WTC11 (cell line): Measurements from ENCODE around the gene PPFIBP2.

Source experiments
- CREB1 ChIP-seq: sonication (generic); formaldehyde crosslinking; IDR thresholded peaks from 2 replicates; pipeline ENCODE4 v1.8.0; 2023; ENCODE audit warnings: mild to moderate bottlenecking, missing genetic modification reagents
- ZNF317 ChIP-seq: sonication (generic); formaldehyde crosslinking; IDR thresholded peaks from 2 replicates; pipeline ENCODE4 v1.8.1; 2023; ENCODE audit warnings: low read depth, mild to moderate bottlenecking, moderate library complexity, missing genetic modification reagents, borderline replicate concordance
- TF ChIP-seq, protein P1 (sequence below): fragments of 200-600 bp; IDR thresholded peaks from 2 replicates; pipeline ENCODE4 v1.8.0; 2022; ENCODE audit warnings: antibody characterized with exemption
- TF ChIP-seq, protein P2 (sequence below): sonication (generic); formaldehyde crosslinking; IDR thresholded peaks from 2 replicates; pipeline ENCODE4 v1.8.1; 2023; ENCODE audit warnings: mild to moderate bottlenecking, moderate library complexity, missing genetic modification reagents

DNA sequence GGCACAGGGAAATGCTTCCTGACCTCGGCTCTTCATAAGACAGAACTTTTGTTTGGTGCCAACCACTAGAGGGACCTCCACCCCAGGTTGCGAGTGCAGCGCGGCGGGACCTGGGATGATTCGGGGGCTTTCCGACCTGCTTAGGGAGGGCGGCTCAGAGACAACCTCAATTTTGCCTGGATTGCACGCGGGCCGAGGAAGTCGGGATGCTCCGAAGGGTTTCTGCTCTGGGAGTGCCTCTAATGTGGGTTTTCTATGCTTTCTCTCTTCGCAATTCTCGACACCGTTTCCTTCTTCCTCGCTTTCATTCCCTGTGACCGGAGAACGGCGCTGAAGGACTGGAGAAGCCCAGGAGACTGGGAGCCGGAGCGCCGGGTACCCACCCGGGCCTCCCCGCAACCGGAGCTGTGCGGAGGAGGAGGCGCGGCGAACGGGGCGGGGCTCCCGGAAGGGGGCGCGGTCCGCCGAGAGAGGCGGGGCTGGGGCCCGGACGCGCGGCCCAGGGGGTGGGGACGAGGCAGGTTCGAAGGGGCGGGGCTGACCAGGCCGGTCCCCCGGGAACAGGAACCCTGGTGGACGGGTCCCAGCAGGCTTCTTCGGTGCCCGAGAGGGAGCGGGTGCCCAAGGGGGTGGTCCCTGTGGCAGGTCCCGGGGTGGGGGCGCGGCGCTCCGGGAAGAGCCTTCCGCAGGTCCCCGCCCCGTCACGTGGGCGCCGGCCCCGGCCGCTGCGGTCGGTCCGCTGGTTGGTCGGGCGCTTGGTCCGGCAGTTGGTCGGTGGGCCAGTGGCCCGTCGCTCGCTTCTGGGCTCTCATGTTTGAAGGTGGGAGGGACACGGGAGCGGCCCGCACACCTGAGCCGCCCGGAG is at the start of gene PPFIBP2:
- TF ChIP-seq, protein P1, sequence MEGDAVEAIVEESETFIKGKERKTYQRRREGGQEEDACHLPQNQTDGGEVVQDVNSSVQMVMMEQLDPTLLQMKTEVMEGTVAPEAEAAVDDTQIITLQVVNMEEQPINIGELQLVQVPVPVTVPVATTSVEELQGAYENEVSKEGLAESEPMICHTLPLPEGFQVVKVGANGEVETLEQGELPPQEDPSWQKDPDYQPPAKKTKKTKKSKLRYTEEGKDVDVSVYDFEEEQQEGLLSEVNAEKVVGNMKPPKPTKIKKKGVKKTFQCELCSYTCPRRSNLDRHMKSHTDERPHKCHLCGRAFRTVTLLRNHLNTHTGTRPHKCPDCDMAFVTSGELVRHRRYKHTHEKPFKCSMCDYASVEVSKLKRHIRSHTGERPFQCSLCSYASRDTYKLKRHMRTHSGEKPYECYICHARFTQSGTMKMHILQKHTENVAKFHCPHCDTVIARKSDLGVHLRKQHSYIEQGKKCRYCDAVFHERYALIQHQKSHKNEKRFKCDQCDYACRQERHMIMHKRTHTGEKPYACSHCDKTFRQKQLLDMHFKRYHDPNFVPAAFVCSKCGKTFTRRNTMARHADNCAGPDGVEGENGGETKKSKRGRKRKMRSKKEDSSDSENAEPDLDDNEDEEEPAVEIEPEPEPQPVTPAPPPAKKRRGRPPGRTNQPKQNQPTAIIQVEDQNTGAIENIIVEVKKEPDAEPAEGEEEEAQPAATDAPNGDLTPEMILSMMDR, result no peak
- TF ChIP-seq, protein P2, sequence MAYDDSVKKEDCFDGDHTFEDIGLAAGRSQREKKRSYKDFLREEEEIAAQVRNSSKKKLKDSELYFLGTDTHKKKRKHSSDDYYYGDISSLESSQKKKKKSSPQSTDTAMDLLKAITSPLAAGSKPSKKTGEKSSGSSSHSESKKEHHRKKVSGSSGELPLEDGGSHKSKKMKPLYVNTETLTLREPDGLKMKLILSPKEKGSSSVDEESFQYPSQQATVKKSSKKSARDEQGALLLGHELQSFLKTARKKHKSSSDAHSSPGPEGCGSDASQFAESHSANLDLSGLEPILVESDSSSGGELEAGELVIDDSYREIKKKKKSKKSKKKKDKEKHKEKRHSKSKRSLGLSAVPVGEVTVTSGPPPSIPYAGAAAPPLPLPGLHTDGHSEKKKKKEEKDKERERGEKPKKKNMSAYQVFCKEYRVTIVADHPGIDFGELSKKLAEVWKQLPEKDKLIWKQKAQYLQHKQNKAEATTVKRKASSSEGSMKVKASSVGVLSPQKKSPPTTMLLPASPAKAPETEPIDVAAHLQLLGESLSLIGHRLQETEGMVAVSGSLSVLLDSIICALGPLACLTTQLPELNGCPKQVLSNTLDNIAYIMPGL (CRISPR knock-in tag), result 0 out of 2 replicates have a peak, but pooled peaks have one; percentile 61
- TF ChIP-seq CREB1 (CRISPR knock-in tag) (no peak), ZNF317 (CRISPR knock-in tag) (no peak)
